Measurements from ENCODE around the gene RHOH. TPM values are rescaled to one million over a fixed set of nuclear protein-coding genes. Genes with fewer than 3 reads are reported as not detected.

The RHOH gene
- total and polyA plus RNA-seq, 9 of the 15 experiments (the other 6 are each of a cell fraction or from before 2014, with no cell fraction given): 14.3 to 37.7 (median 23.2) TPM

GRCh38 chr4:40238008-40238699, 41.3 kb downstream of the RHOH start (continued):
- TF ChIP-seq HINFP (tag; conservative IDR thresholded peaks at IDR 0.05; ENCODE audit: low read depth) (peak; percentile 85), CEBPG (CRISPR knock-in tag; IDR thresholded peaks at IDR 0.05) (0 out of 2 replicates have a peak, but pooled peaks have one; percentile 9), CEBPG (tag; conservative IDR thresholded peaks at IDR 0.05 in 1 of 2, IDR thresholded peaks at IDR 0.05 in 1 of 2) (no peak), FOXM1 (IDR thresholded peaks at IDR 0.05; ENCODE audit: low read depth) (no peak), FOXM1 (CRISPR knock-in tag; IDR thresholded peaks at IDR 0.05; ENCODE audit: low read depth) (no peak), PATZ1 (CRISPR knock-in tag; IDR thresholded peaks at IDR 0.05; ENCODE audit: borderline replicate concordance) (no peak), MBD2 (IDR thresholded peaks at IDR 0.05; ENCODE audit: borderline replicate concordance, low read depth) (no peak), CHD2 (IDR thresholded peaks at IDR 0.05; ENCODE audit: low read depth, low read length) (peak; percentile 21; the same call in 1 of the 2 replicates), ZNF280B (CRISPR knock-in tag; IDR thresholded peaks at IDR 0.05) (peak; percentile 12; the same call in 1 of the 2 replicates), SRSF7 (optimal IDR thresholded peaks at IDR 0.05; ENCODE audit: low read depth, low read length) (no peak), ZNF282 (CRISPR knock-in tag; IDR thresholded peaks at IDR 0.05) (no peak), ZKSCAN8 (CRISPR knock-in tag; IDR thresholded peaks at IDR 0.05) (peak; percentile 83), REST (IDR thresholded peaks at IDR 0.05; ENCODE audit: borderline replicate concordance) (no peak), REST (CRISPR knock-in tag; IDR thresholded peaks at IDR 0.05; ENCODE audit: low read depth) (peak; percentile 63; the same call in 1 of the 2 replicates)

Data from K562 (cell line).